DOHH2 (cell line): Measurements from ENCODE around the gene FLYWCH1.

Experiments
- EZH2phosphoT487 ChIP-seq: fragments of 200-600 bp; sonication (generic); IDR thresholded peaks from 2 replicates; pipeline ENCODE4 v1.6.1; 2017; ENCODE audit warnings: borderline replicate concordance, mild to moderate bottlenecking, antibody characterized with exemption, low read length, moderate library complexity, mixed read lengths
- TF ChIP-seq, protein P1 (sequence below): fragments of 200-600 bp; sonication (generic); IDR thresholded peaks from one replicate; pipeline ENCODE4 v1.5.1; 2014; ENCODE audit warnings: antibody characterized with exemption, mild to moderate bottlenecking, low read depth, low read length; ENCODE audit not compliant: poor library complexity, severe bottlenecking

DNA sequence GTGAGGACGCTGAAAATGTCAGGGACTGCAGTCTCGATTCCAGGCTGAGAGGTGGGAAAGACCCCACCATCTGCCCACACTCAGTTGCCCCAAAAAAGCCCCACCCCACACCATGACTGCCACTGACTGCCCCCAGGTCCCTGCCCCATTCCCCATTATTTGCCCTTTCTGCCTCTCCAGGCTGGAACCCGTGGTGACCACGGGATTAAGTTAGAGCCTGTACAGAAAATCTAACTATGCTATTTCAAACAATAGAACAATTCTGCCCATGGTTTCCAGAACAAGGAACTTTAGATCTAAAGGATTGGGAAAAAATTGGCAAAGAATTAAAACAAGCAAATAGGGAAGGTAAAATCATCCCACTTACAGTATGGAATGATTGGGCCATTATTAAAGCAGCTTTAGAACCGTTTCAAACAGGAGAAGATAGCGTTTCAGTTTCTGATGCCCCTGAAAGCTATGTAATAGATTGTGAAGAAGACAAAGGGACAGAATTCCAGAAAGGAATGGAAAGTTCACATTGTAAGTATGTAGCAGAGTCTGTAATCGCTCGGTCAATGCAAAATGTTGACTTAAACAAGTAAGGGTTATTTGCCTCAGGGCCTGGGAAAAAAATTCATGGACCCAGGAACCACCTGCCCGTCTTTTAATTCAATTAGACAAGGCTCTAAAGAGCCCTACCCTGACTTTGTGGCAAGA, 14.4 kb downstream of the FLYWCH1 start:
- TF ChIP-seq, protein P1, sequence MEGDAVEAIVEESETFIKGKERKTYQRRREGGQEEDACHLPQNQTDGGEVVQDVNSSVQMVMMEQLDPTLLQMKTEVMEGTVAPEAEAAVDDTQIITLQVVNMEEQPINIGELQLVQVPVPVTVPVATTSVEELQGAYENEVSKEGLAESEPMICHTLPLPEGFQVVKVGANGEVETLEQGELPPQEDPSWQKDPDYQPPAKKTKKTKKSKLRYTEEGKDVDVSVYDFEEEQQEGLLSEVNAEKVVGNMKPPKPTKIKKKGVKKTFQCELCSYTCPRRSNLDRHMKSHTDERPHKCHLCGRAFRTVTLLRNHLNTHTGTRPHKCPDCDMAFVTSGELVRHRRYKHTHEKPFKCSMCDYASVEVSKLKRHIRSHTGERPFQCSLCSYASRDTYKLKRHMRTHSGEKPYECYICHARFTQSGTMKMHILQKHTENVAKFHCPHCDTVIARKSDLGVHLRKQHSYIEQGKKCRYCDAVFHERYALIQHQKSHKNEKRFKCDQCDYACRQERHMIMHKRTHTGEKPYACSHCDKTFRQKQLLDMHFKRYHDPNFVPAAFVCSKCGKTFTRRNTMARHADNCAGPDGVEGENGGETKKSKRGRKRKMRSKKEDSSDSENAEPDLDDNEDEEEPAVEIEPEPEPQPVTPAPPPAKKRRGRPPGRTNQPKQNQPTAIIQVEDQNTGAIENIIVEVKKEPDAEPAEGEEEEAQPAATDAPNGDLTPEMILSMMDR: no peak
- no peak for TF ChIP-seq EZH2phosphoT487
